Measurements from ENCODE around the gene PDE1A. TPM values are rescaled to one million over a fixed set of nuclear protein-coding genes. Genes with fewer than 3 reads are reported as not detected.
"Not testable (repeated sequence)": the region's sequence is repeated elsewhere in the genome, so short reads cannot be mapped to it uniquely, and the experiment has no call there.

PDE1A gene
- total and polyA plus RNA-seq, 3 experiments from 2014 or later, result not detected

DNA sequence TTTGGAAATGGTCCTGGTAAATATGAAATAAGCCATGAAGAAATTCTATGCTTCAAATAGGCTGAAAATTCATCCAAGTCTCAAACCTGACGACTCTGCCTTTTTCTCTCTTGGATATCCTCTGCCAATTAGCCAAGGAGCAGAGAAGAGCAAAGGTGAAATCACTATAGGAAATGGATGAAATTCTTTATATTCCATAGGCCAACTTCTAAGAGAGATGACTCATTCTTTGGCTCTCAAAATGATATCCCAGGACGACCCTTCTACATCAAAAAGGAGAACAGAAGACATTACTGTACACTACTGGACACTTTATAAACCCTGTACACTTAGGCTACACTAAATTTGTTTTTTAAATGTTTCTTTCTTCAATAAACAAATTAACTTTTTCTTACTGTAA is 22.7 kb downstream of the PDE1A start:
- Histone ChIP-seq H3K27ac (ENCODE audit: low read depth, low read length) (no peak overlapping the region), H3K4me1 (ENCODE audit: insufficient read depth, low read length) (no peaks in the 10 kb centered on the region), H3K4me3 (ENCODE audit: low read length) (no peak overlapping the region), H3K9me3 (ENCODE audit: low read length) (no peaks in the 10 kb centered on the region), H3K27me3 (ENCODE audit: insufficient read depth, low read length, poor library complexity, severe bottlenecking) (no peaks in the 10 kb centered on the region), H3K36me3 (ENCODE audit: insufficient read depth, low read length) (no peaks in the 10 kb centered on the region)
- Mint-ChIP-seq H3K27ac (no peak overlapping the region), H3K27me3 (no peaks in the 10 kb centered on the region), H3K4me1 (no peaks in the 10 kb centered on the region), H3K4me3 (no peak overlapping the region), H3K36me3 (no peaks in the 10 kb centered on the region), H3K9me3 (peaks cover 0 to 5% (median 0%) of the 10 kb centered on the region in 5 donors)
- POLR2A ChIA-PET, result no interaction called here
- CTCF ChIA-PET, result no interaction called here
- no peak for DNase-seq

DNA sequence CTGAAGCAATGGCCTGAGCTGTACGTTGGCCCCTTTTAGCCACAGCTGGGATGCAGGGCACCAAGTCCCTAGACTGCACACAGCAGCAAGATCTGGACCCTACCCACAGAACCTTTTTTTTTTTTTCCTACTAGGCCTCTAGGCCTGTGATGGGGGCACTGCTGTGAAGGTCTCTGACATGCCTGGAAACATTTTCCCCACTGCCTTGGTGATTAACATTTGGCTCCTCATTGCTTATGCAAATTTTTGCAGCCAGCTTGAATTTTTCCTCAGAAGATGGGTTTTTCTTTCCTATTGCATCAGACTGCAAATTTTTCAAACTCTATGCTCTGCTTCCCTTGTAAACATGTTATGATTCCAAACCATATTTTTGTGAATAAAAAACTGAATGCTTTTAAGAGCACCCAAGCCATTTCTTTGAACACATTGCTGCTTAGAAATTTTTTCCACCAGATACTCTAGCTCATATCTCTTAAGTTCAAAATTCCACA is 33.5 kb downstream of the PDE1A start:
- Mint-ChIP-seq H3K27ac (no peak overlapping the region), H3K36me3 (peaks cover 0 to 2% (median 0%) of the 10 kb centered on the region in 3 donors), H3K4me1 (no peaks in the 10 kb centered on the region), H3K27me3 (peaks cover 0 to 2% of the 10 kb centered on the region in 2 donors), H3K4me3 (no peak overlapping the region), H3K9me3 (peaks cover 0 to 4% (median 2%) of the 10 kb centered on the region in 5 donors)
- Histone ChIP-seq H3K36me3 (ENCODE audit: insufficient read depth, low read length) (no peaks in the 10 kb centered on the region), H3K4me3 (ENCODE audit: low read length) (no peak overlapping the region), H3K4me1 (ENCODE audit: insufficient read depth, low read length) (no peaks in the 10 kb centered on the region), H3K9me3 (ENCODE audit: low read length) (no peaks in the 10 kb centered on the region), H3K27ac (ENCODE audit: low read depth, low read length) (no peak overlapping the region), H3K27me3 (ENCODE audit: insufficient read depth, low read length, poor library complexity, severe bottlenecking) (no peaks in the 10 kb centered on the region)
- ChIA-PET CTCF (no interaction called here), POLR2A (no interaction called here)
- DNase-seq, result no peak

DNA sequence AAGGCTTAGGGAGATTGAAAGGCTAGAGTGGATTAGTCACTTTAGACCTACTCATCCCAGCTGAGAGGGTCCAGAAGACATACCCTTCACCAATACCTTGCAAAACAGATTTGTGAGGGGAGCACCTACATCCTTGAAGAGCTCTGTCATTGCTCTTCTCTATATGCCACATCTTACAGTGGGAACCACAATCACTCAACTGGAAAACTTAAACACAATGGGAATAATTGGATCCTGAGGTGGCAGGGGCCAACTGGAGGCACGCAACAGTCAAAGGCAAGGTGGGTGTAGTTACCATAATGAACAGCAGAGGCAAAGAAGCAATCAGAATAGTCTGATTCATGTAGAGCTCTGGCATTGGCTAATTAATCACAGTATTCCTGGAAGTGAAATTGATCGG is 35.4 kb downstream of the PDE1A start:
- POLR2A ChIA-PET, result no interaction called here
- H3K9me3 Mint-ChIP-seq, result peaks cover 0 to 5% (median 4%) of the 10 kb centered on the region in 5 donors
- no peaks in the 10 kb centered on the region for H3K4me1 ChIP-seq (ENCODE audit: insufficient read depth, low read length)

DNA sequence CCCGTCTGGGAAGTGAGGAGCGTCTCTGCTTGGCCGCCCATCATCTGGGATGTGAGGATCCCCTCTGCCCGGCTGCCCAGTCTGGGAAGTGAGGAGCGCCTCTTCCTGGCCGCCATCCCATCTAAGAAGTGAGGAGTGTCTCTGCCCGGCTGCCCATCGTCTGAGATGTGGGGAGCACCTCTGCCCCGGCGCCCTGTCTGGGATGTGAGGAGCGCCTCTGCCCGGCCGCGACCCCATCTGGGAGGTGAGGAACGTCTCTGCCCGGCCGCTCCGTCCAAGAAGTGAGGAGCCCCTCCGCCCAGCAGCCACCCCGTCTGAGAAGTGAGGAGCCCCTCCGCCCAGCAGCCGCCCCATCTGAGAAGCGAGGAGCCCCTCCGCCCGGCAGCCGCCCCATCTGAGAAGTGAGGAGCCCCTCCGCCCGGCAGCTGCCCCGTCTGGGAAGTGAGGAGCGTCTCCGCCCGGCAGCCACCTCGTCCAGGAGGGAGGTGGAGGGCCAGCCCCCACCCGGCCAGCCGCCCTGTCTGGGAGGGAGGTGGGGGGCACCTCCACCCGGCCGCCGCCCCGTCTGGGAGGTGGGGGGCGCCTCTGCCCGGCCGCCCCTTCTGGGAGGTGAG is 40.5 kb downstream of the PDE1A start:
- CTCF ChIA-PET; POLR2A ChIA-PET; H3K4me1 ChIP-seq (ENCODE audit: insufficient read depth, low read length); H3K27ac ChIP-seq (ENCODE audit: low read depth, low read length); H3K36me3 Mint-ChIP-seq; H3K36me3 ChIP-seq (ENCODE audit: insufficient read depth, low read length); H3K4me3 ChIP-seq (ENCODE audit: low read length); H3K27me3 Mint-ChIP-seq; H3K4me3 Mint-ChIP-seq; H3K9me3 ChIP-seq (ENCODE audit: low read length); H3K4me1 Mint-ChIP-seq; DNase-seq; H3K27ac Mint-ChIP-seq; H3K27me3 ChIP-seq (ENCODE audit: insufficient read depth, low read length, poor library complexity, severe bottlenecking): not testable (repeated sequence)
- H3K9me3 Mint-ChIP-seq, result peaks cover 11 to 19% (median 16%) of the 10 kb centered on the region in 5 donors

More for the DNA sequence above, 35.4 kb downstream of the PDE1A start:
- Mint-ChIP-seq H3K4me3 (no peak overlapping the region), H3K36me3 (peaks cover 0 to 2% (median 0%) of the 10 kb centered on the region in 3 donors), H3K27ac (no peak overlapping the region), H3K27me3 (peaks cover 0 to 2% of the 10 kb centered on the region in 2 donors), H3K4me1 (no peaks in the 10 kb centered on the region)
- Histone ChIP-seq H3K27ac (ENCODE audit: low read depth, low read length) (no peak overlapping the region), H3K4me3 (ENCODE audit: low read length) (no peak overlapping the region), H3K27me3 (ENCODE audit: insufficient read depth, low read length, poor library complexity, severe bottlenecking) (no peaks in the 10 kb centered on the region), H3K9me3 (ENCODE audit: low read length) (no peaks in the 10 kb centered on the region), H3K36me3 (ENCODE audit: insufficient read depth, low read length) (no peaks in the 10 kb centered on the region)
- DNase-seq, result no peak
- CTCF ChIA-PET, result no interaction called here

DNA sequence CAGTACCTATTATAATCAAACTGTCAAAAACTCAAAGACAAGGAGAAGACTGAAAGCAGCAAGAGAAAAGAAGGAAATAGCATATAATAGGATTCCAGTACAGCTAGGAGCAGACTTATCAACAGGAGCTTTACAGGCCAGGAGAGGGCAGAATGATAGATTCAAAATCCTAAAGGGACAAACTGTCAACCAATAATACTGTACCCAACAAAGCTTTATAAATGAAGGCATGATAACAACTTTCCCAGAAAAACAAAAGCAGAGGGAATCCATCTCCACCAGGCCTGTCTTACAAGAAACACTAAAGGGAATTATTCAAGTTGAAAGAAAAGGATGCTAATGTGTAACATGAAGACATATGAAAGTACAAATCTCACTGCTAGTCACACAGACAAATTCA is 42.0 kb downstream of the PDE1A start:
- DNase-seq, result no peak
- no peaks in the 10 kb centered on the region for H3K4me1 Mint-ChIP-seq
- H3K27me3 Mint-ChIP-seq, result no peaks in the 10 kb centered on the region
- Histone ChIP-seq H3K4me3 (ENCODE audit: low read length) (no peak overlapping the region), H3K27me3 (ENCODE audit: insufficient read depth, low read length, poor library complexity, severe bottlenecking) (no peaks in the 10 kb centered on the region), H3K4me1 (ENCODE audit: insufficient read depth, low read length) (no peaks in the 10 kb centered on the region), H3K36me3 (ENCODE audit: insufficient read depth, low read length) (no peaks in the 10 kb centered on the region), H3K27ac (ENCODE audit: low read depth, low read length) (no peak overlapping the region), H3K9me3 (ENCODE audit: low read length) (no peaks in the 10 kb centered on the region)
- H3K36me3 Mint-ChIP-seq, result peaks cover 0 to 4% (median 0%) of the 10 kb centered on the region in 3 donors
- no peak overlapping the region for H3K4me3 Mint-ChIP-seq
- peaks cover 11 to 24% (median 16%) of the 10 kb centered on the region in 5 donors for H3K9me3 Mint-ChIP-seq
- POLR2A ChIA-PET, result no interaction called here
- CTCF ChIA-PET, result no interaction called here
- H3K27ac Mint-ChIP-seq, result no peak overlapping the region

DNA sequence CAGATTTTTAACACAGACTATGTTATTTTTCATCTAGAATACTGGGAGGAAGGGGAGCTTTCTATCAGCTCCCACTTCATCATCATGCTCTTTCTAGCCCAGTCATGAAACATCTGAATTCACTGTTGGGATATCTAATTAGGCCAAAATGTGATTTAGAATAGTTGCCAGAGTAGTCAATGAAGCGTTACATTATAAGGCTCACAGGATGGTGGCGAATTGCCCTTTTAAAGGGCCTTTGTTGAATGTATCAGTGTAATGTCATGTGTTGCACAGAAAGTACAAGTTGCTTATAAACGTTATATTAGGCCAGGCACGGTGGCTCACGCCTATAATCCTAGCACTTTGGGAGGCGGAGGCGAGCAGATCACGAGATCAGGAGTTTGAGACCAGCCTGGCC is 45.6 kb downstream of the PDE1A start:
- Histone ChIP-seq H3K9me3 (ENCODE audit: low read length) (no peaks in the 10 kb centered on the region), H3K27ac (ENCODE audit: low read depth, low read length) (no peak overlapping the region), H3K4me3 (ENCODE audit: low read length) (no peak overlapping the region), H3K4me1 (ENCODE audit: insufficient read depth, low read length) (no peaks in the 10 kb centered on the region), H3K27me3 (ENCODE audit: insufficient read depth, low read length, poor library complexity, severe bottlenecking) (no peaks in the 10 kb centered on the region), H3K36me3 (ENCODE audit: insufficient read depth, low read length) (no peaks in the 10 kb centered on the region)
- Mint-ChIP-seq H3K4me1 (no peaks in the 10 kb centered on the region), H3K4me3 (no peak overlapping the region), H3K9me3 (peaks cover 13 to 32% (median 22%) of the 10 kb centered on the region in 5 donors), H3K27me3 (no peaks in the 10 kb centered on the region), H3K27ac (no peak overlapping the region), H3K36me3 (peaks cover 0 to 4% (median 0%) of the 10 kb centered on the region in 3 donors)
- no peak for DNase-seq
- CTCF ChIA-PET, result no interaction called here
- POLR2A ChIA-PET, result no interaction called here

DNA sequence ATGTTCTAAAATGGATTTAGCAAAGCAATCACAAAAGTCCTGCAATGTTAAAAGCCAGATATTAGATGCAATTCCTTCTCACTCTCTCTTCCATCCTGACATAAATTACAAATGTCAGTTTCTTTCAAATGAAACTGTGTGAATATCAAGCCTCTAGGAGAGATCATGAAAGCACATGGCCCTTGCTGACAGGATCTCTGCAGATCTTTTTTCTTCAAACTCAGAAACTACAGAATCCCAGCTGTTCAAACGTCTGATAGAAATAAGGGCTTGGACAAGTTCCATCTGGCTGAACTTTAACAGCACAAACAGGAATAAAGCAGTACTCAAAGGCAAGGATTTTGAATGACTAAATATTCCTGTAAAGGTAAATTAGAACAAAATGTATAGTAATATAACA is 47.6 kb downstream of the PDE1A start:
- H3K27me3 Mint-ChIP-seq, result no peaks in the 10 kb centered on the region
- no peak overlapping the region for H3K4me3 Mint-ChIP-seq
- peaks cover 11 to 26% (median 22%) of the 10 kb centered on the region in 5 donors for H3K9me3 Mint-ChIP-seq
- no peaks in the 10 kb centered on the region for H3K9me3 ChIP-seq (ENCODE audit: low read length)
- H3K36me3 ChIP-seq (ENCODE audit: insufficient read depth, low read length), result no peaks in the 10 kb centered on the region
- H3K27me3 ChIP-seq (ENCODE audit: insufficient read depth, low read length, poor library complexity, severe bottlenecking), result no peaks in the 10 kb centered on the region
- H3K4me1 ChIP-seq (ENCODE audit: insufficient read depth, low read length), result no peaks in the 10 kb centered on the region
- no peak overlapping the region for H3K27ac Mint-ChIP-seq
- H3K4me3 ChIP-seq (ENCODE audit: low read length), result no peak overlapping the region
- H3K4me1 Mint-ChIP-seq, result no peaks in the 10 kb centered on the region
- no peaks in the 10 kb centered on the region for H3K36me3 Mint-ChIP-seq
- no peak for DNase-seq
- H3K27ac ChIP-seq (ENCODE audit: low read depth, low read length), result no peak overlapping the region
- ChIA-PET CTCF (no interaction called here), POLR2A (no interaction called here)

DNA sequence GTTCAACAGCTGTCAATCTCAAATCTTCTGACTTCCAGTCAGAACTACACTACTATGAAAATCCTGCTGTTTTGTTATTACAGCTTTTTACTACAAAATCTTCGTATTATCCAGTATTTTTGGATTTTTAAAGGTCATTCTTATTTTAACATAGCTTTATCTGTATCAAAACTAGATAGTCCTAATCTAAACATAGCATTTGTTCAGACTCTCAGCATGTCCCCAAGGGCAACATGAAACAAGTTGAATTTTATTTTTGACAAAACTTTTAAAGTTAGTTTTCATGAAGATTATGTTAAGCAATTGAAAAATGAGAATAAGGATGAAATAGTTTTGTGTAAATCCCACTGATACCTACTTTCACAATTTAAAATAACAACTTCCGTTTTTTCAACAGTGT is 48.1 kb downstream of the PDE1A start:
- ChIA-PET POLR2A (no interaction called here), CTCF (no interaction called here)
- H3K27me3 ChIP-seq (ENCODE audit: insufficient read depth, low read length, poor library complexity, severe bottlenecking), result no peaks in the 10 kb centered on the region

More for the DNA sequence above, 48.1 kb downstream of the PDE1A start:
- Histone ChIP-seq H3K27ac (ENCODE audit: low read depth, low read length) (no peak overlapping the region), H3K36me3 (ENCODE audit: insufficient read depth, low read length) (no peaks in the 10 kb centered on the region), H3K4me3 (ENCODE audit: low read length) (no peak overlapping the region), H3K9me3 (ENCODE audit: low read length) (no peaks in the 10 kb centered on the region), H3K4me1 (ENCODE audit: insufficient read depth, low read length) (no peaks in the 10 kb centered on the region)
- H3K9me3 Mint-ChIP-seq, result peaks cover 11 to 27% (median 18%) of the 10 kb centered on the region in 5 donors
- no peak overlapping the region for H3K27ac Mint-ChIP-seq
- no peaks in the 10 kb centered on the region for H3K27me3 Mint-ChIP-seq
- H3K4me3 Mint-ChIP-seq, result no peak overlapping the region
- no peaks in the 10 kb centered on the region for H3K4me1 Mint-ChIP-seq
- no peaks in the 10 kb centered on the region for H3K36me3 Mint-ChIP-seq
- DNase-seq, result no peak
